Loucy (cell line): Measurements from ENCODE around the gene IQSEC1.

Experiments
- EZH2phosphoT487 ChIP-seq: fragments of 200-600 bp; IDR thresholded peaks from 2 replicates; pipeline ENCODE4 v1.6.1; 2018; ENCODE audit warnings: antibody characterized with exemption, mild to moderate bottlenecking, moderate library complexity, borderline replicate concordance
- TF ChIP-seq, protein P1 (sequence below): fragments of 200-600 bp; sonication (generic); conservative IDR thresholded peaks from 2 replicates; pipeline ENCODE4 v1.5.1; 2014; ENCODE audit warnings: mild to moderate bottlenecking, antibody characterized with exemption, low read length

- TF ChIP-seq, protein P1, sequence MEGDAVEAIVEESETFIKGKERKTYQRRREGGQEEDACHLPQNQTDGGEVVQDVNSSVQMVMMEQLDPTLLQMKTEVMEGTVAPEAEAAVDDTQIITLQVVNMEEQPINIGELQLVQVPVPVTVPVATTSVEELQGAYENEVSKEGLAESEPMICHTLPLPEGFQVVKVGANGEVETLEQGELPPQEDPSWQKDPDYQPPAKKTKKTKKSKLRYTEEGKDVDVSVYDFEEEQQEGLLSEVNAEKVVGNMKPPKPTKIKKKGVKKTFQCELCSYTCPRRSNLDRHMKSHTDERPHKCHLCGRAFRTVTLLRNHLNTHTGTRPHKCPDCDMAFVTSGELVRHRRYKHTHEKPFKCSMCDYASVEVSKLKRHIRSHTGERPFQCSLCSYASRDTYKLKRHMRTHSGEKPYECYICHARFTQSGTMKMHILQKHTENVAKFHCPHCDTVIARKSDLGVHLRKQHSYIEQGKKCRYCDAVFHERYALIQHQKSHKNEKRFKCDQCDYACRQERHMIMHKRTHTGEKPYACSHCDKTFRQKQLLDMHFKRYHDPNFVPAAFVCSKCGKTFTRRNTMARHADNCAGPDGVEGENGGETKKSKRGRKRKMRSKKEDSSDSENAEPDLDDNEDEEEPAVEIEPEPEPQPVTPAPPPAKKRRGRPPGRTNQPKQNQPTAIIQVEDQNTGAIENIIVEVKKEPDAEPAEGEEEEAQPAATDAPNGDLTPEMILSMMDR: no peak
- no peak for TF ChIP-seq EZH2phosphoT487
These were observed 172.3 kb downstream of the IQSEC1 start for GRCh38 chr3:12900885-12901411.
